Dermis microvascular lymphatic vessel endothelial cell (primary cell): ENCODE results near the gene RAP2A. TPM values are rescaled to one million over a fixed set of nuclear protein-coding genes. Genes with fewer than 3 reads are reported as not detected.

Experiments used
- DNase-seq, 2 donors: peaks; one replicate each; pipeline versions ENCODE4 v3.0.0 to v3.0.0-alpha.2; 2010; ENCODE audit warnings: low read depth in 2 of 2
- total RNA-seq: library from RNA; depleted of rRNA; stranded (reverse); fragments of >200 nt; gene quantifications from 2 replicates; pipeline ENCODE4 v1.2.1, GENCODE V29; 2014

Gene RAP2A
- total RNA-seq, 1 donor from 2014 or later, result 41.8 TPM

- DNase-seq, result no peak
These were observed 11.6 kb upstream of the RAP2A start for GRCh38 chr13:97422118-97423054.

GRCh38 chr13:97423300-97424045 lies 10.5 kb upstream of the RAP2A start:
- no peak for DNase-seq

GRCh38 chr13:97425590-97425989 lies 8.4 kb upstream of the RAP2A start:
- no peak for DNase-seq

- DNase-seq, result no peak
These were observed 7.3 kb upstream of the RAP2A start for GRCh38 chr13:97426695-97427094.

- DNase-seq, result no peak
These were observed 4.3 kb upstream of the RAP2A start for GRCh38 chr13:97429681-97430081.

- no peak for DNase-seq
These were observed 3.7 kb upstream of the RAP2A start for GRCh38 chr13:97430296-97430695.

GRCh38 chr13:97431171-97431764 lies 2.7 kb upstream of the RAP2A start:
- DNase-seq, result no peak

- no peak for DNase-seq
These were observed 1.6 kb upstream of the RAP2A start for GRCh38 chr13:97432232-97432916.

GRCh38 chr13:97432917-97433726 lies 847 bp upstream of the RAP2A start:
- DNase-seq, result peak; percentile 100

- peak in 1 of 2 donors; percentile 40 for DNase-seq
These were observed 630 bp downstream of the RAP2A start for GRCh38 chr13:97434397-97435201.

- no peak for DNase-seq
These were observed 1.4 kb downstream of the RAP2A start for GRCh38 chr13:97435323-97435722.

GRCh38 chr13:97435794-97436193 lies 1.8 kb downstream of the RAP2A start:
- DNase-seq, result peak in 1 of 2 donors; percentile 12

GRCh38 chr13:97436845-97437244 lies 2.9 kb downstream of the RAP2A start:
- DNase-seq, result no peak

- no peak for DNase-seq
These were observed 3.8 kb downstream of the RAP2A start for GRCh38 chr13:97437729-97438128.

GRCh38 chr13:97438856-97439595 lies 5.1 kb downstream of the RAP2A start:
- DNase-seq, result no peak

- no peak for DNase-seq
These were observed 6.7 kb downstream of the RAP2A start for GRCh38 chr13:97440598-97441170.

GRCh38 chr13:97441368-97441767 lies 7.4 kb downstream of the RAP2A start:
- DNase-seq, result no peak

GRCh38 chr13:97445522-97446187 lies 11.7 kb downstream of the RAP2A start:
- no peak for DNase-seq
